Measurements from ENCODE around the gene EQTN. TPM values are rescaled to one million over a fixed set of nuclear protein-coding genes. Genes with fewer than 3 reads are reported as not detected.

Gene EQTN
- total RNA-seq, 2 experiments from 2014 or later, result not detected

DNA sequence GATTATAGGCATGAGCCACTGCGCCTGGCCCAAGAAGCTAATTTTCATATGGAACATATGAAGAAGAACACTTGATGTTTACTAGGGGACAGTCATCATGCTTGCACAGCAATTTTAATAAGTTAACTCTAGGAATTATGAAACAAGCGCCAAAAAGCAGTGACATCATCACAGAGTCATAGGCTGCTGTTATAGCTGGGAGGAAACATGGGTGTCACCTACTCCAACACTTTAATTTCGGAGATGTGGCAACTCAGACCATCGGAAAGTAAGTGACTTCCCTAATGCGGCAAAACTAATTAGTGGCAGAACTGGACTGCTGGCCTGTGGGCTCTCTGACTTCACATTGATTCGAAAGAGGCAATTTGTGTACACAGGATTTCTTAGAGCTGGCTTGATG, 38.1 kb upstream of the EQTN start:
- Histone ChIP-seq H3K9me2 (ENCODE audit: insufficient read depth, low read length) (no peaks in the 10 kb centered on the region), H3K9me3 (ENCODE audit: low read length) (no peaks in the 10 kb centered on the region)
- intact Hi-C loops (cut with micrococcal nuclease; ENCODE audit: unreplicated experiment), result loop anchor here (10.0 kb wide), 3 partner anchors 90 to 390 kb away; no protein-coding TSS in a partner anchor

DNA sequence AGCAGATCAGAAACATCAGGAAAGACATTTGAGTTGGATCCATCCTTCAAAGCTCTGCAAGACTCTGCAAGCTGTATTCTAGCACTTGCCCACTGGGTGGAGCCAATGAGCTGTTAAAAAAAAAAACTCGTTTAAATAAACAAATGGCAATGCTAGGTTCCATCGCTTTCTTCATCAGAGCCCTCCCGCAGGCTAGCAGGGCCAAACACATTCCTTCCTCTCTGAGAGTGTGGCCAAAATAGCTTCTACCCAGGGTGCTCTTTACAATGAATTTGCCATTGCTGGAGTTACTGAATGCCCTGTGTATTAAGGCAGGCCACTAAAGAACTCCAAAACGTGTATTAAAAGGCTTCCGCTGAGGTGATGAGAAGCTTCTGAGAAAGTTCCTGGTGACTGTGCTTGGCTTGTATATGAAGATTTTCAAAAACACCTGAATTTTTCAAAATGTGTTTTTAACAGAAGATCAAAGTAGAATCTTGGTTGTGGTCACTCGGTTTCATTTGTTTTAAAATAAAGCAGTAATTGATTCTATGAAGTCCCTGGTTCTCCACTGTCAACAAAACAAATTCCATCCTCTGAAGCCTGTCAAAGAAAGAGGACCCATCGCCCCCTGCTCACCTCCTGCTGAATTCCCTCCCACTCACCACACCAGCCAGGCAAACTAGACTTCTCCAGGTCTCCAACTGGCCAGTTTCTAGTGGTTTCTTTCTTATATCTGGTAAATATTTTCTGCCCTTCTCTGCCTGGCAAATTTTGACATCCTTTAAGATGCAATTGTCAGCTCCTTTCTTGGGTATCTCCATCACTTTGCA, 36.5 kb upstream of the EQTN start:
- CTCF ChIA-PET (ENCODE audit: unreplicated experiment), result interaction anchor here (0.6 to 1.1 kb wide), 4 partner anchors 18 to 226 kb away, joined by 3 to 5 read pairs (median 3); partner anchors contain the start of gene MOB3B
- intact Hi-C loops (cut with micrococcal nuclease; ENCODE audit: unreplicated experiment), result loop anchor here (1.0 to 10.0 kb wide), 5 partner anchors 64 to 391 kb away; partner anchors contain the start of gene MOB3B

More for the DNA sequence above, 38.1 kb upstream of the EQTN start:
- no peak overlapping the region for H3K4me3 ChIP-seq (ENCODE audit: low read depth, low read length, poor library complexity, severe bottlenecking)
- TF ChIP-seq, protein P1, sequence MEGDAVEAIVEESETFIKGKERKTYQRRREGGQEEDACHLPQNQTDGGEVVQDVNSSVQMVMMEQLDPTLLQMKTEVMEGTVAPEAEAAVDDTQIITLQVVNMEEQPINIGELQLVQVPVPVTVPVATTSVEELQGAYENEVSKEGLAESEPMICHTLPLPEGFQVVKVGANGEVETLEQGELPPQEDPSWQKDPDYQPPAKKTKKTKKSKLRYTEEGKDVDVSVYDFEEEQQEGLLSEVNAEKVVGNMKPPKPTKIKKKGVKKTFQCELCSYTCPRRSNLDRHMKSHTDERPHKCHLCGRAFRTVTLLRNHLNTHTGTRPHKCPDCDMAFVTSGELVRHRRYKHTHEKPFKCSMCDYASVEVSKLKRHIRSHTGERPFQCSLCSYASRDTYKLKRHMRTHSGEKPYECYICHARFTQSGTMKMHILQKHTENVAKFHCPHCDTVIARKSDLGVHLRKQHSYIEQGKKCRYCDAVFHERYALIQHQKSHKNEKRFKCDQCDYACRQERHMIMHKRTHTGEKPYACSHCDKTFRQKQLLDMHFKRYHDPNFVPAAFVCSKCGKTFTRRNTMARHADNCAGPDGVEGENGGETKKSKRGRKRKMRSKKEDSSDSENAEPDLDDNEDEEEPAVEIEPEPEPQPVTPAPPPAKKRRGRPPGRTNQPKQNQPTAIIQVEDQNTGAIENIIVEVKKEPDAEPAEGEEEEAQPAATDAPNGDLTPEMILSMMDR (conservative IDR thresholded peaks at IDR 0.05; ENCODE audit: low read length), result no peak
- TF ChIP-seq EZH2phosphoT487 (IDR thresholded peaks at IDR 0.05; ENCODE audit: borderline replicate concordance, low read depth, low read length), result no peak
- ChIA-PET POLR2A (no interaction called here), CTCF (ENCODE audit: unreplicated experiment) (no interaction called here)
- H3K79me2 ChIP-seq (ENCODE audit: insufficient read depth, low read depth, low read length), result no peaks in the 10 kb centered on the region
- DNase-seq (ENCODE audit: low spot score), result no peak
- H3K36me3 ChIP-seq (ENCODE audit: insufficient read depth, low read length), result no peaks in the 10 kb centered on the region
- no peaks in the 10 kb centered on the region for H3K4me1 ChIP-seq (ENCODE audit: insufficient read depth, low read length, poor library complexity, severe bottlenecking)
- no peak overlapping the region for H2AFZ ChIP-seq (ENCODE audit: low read length)
- no peaks in the 10 kb centered on the region for H4K20me1 ChIP-seq (ENCODE audit: insufficient read depth, low read length)
- no TSS peak for BruUV-seq (replicated peaks)
- H3K4me2 ChIP-seq (ENCODE audit: low read length), result no peak overlapping the region
- H3K27ac ChIP-seq (ENCODE audit: low read depth, low read length, poor library complexity, severe bottlenecking), result no peak overlapping the region

More for the DNA sequence above, 36.5 kb upstream of the EQTN start:
- Histone ChIP-seq H3K9me3 (ENCODE audit: low read length) (no peaks in the 10 kb centered on the region), H3K4me1 (ENCODE audit: insufficient read depth, low read length, poor library complexity, severe bottlenecking) (no peaks in the 10 kb centered on the region), H3K9me2 (ENCODE audit: insufficient read depth, low read length) (no peaks in the 10 kb centered on the region), H3K4me2 (ENCODE audit: low read length) (no peak overlapping the region), H3K4me3 (ENCODE audit: low read depth, low read length, poor library complexity, severe bottlenecking) (no peak overlapping the region), H3K27ac (ENCODE audit: low read depth, low read length, poor library complexity, severe bottlenecking) (no peak overlapping the region), H4K20me1 (ENCODE audit: insufficient read depth, low read length) (no peaks in the 10 kb centered on the region), H2AFZ (ENCODE audit: low read length) (no peak overlapping the region), H3K36me3 (ENCODE audit: insufficient read depth, low read length) (no peaks in the 10 kb centered on the region), H3K79me2 (ENCODE audit: insufficient read depth, low read depth, low read length) (no peaks in the 10 kb centered on the region)
- DNase-seq (ENCODE audit: low spot score), result peak; percentile 66
- BruUV-seq (replicated peaks), result no TSS peak
- POLR2A ChIA-PET, result interaction anchor here (0.8 to 1.1 kb wide), 3 partner anchors 194 to 214 kb away, joined by 3 to 4 read pairs (median 3); partner anchors contain the start of gene MOB3B
- TF ChIP-seq EZH2phosphoT487 (IDR thresholded peaks at IDR 0.05; ENCODE audit: borderline replicate concordance, low read depth, low read length), result no peak
- TF ChIP-seq, protein P1 (conservative IDR thresholded peaks at IDR 0.05; ENCODE audit: low read length), result peak; percentile 90

All from OCI-LY7 (cell line).